Stimulated activated CD8-positive, alpha-beta memory T cell treated with anti-CD3 and anti-CD28 coated beads, Interleukin-15, amount 100 ng/mL, for 24 hours (primary cell): ENCODE results near the gene CNN3.

ENCODE experiments used
- DNase-seq: peaks from one replicate; pipeline ENCODE4 v3.0.0-alpha.2; 2020; ENCODE audit warnings: low read depth

The CNN3 gene

DNA sequence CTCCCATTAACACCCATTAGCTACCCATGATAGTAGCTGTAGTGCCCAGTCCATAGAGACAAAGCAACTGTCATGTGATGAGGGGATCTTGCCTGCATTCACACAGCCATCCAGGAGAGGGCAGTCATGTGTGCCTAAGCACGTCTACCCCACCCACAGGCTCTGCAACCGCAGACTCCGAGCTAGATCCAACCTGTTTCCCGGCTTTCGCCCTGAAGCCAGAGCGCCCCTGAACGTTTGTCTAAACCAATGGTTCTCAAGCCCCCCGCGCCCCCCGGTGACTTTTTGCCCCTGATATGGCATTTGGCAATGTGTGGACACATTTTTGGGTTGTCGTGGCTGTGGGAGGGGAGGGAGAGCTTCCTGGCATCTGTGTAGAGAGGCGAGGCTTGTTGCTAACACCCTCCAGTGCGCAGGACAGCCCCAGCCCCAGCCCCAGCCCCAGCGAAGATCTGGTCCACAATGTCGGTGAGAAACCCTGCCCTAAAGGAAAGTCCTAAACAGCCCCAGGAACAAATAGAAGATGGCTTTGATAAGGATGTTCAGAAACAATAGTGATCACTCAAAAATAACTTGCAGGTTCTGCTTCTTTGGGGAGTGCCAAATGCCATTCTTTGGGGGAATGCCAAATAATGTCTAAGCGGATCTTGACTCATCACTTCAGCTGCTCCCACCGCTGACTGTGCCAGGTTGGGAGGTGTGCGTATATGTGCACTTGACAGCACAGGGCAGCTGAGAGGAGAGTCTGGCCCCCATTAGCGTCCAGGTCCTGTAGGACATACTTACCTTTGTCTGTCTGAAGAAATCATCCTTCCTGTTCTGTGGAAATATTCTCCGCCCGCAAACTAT, 72.2 kb downstream of the CNN3 start:
- peak; percentile 21 for DNase-seq

DNA sequence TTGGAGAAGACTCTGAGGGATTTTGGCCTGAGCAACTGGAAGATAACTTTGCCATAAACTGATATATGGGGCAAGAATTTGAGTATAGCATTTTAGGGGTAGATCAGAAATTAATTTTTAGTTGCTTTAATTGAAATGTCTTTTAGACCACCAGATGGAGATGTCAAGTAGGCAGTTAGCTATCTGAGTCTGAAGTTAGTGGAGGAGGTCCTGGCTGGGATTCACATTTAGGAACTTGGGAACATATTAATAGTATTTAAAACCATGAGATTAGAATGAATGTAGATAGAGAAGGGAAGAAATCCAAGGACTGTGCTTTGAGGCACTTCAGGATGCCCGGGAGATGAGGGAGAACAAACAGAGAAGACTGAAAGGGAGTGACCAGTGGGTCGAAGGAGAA, 74.1 kb downstream of the CNN3 start:
- no peak for DNase-seq

DNA sequence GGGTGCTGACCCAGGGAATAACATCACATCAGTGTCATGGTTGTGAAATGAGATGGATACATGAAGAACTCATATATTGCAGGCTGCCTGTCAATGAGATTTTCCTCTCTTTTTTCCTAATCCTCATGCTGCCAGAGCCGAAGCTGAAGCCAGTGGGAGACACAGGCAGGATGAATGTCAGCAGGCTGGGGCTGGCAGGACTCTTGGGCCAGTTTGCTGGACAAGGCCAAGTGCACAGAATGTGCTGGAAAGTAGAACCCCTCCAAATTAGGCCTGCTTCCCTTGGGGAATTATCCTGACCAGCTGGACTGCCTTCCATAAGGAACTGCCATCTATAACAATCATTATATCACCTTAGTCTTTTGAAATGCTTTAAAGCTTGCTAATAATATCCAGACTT, 75.3 kb downstream of the CNN3 start:
- no peak for DNase-seq
